Activated CD8-positive, alpha-beta T cell treated with anti-CD3 and anti-CD28 coated beads for 36 hours (primary cell): ENCODE measurements around the gene VSTM4. TPM values are rescaled to one million over a fixed set of nuclear protein-coding genes. Genes with fewer than 3 reads are reported as not detected.

ENCODE experiments used
- ATAC-seq: fragments of 200-7000 bp; cut with Tn5 transposase; one replicate; pipeline ENCODE4 v1.10.0; 2021; ENCODE audit warnings: mild to moderate bottlenecking, moderate library complexity
- CTCF ChIA-PET: fragments of 350-600 bp; sonication (Branson Sonifier 250); formaldehyde crosslinking; loops from one replicate; lab custom pipeline; 2021; ENCODE audit warnings: antibody characterized with exemption; lab: Charles Lee
- POLR2A ChIA-PET: fragments of 350-600 bp; sonication (Branson Sonifier 250); formaldehyde crosslinking; loops from one replicate; lab custom pipeline; 2021; ENCODE audit warnings: antibody characterized with exemption; lab: Charles Lee
- DNase-seq: peaks from one replicate; pipeline ENCODE4 v3.0.0-alpha.2; 2020
- H3K27ac Mint-ChIP-seq: one replicate; pipeline ENCODE4 v1.8.0; 2021; ENCODE audit warnings: mild to moderate bottlenecking, mixed read lengths
- H3K27me3 Mint-ChIP-seq: one replicate; pipeline ENCODE4 v1.8.0; 2021; ENCODE audit warnings: mixed read lengths
- H3K36me3 Mint-ChIP-seq: one replicate; pipeline ENCODE4 v1.8.0; 2021; ENCODE audit warnings: low read depth, mixed read lengths
- H3K4me1 Mint-ChIP-seq: one replicate; pipeline ENCODE4 v1.8.0; 2021; ENCODE audit warnings: low read depth, mixed read lengths
- H3K4me3 Mint-ChIP-seq: one replicate; pipeline ENCODE4 v1.8.0; 2021; ENCODE audit warnings: mild to moderate bottlenecking, moderate library complexity, mixed read lengths
- H3K9me3 Mint-ChIP-seq: one replicate; pipeline ENCODE4 v1.8.0; 2021; ENCODE audit warnings: mixed read lengths
- CTCF ChIP-seq: fragments of 200-600 bp; IDR thresholded peaks from one replicate; pipeline ENCODE4 v1.8.0; 2022; ENCODE audit warnings: antibody characterized with exemption, mild to moderate bottlenecking
- intact Hi-C: fragments of 100-400 bp; cut with micrococcal nuclease; formaldehyde crosslinking; loops from one replicate; pipeline ENCODE4 v1.10.0; 2022
- total RNA-seq, 2 experiments: library from RNA; stranded (reverse); gene quantifications; one replicate each; pipeline ENCODE4 v1.2.3, GENCODE V29; 2021

Gene VSTM4
- total RNA-seq, 2 experiments from 2014 or later: 0.04 to 0.09 TPM

- H3K36me3 Mint-ChIP-seq: no peaks in the 10 kb centered on the region
- H3K27me3 Mint-ChIP-seq: peaks cover 12% of the 10 kb centered on the region
- intact Hi-C loops: no loop called here
- ATAC-seq (no peak), DNase-seq (no peak)
- no peaks in the 10 kb centered on the region for H3K9me3 Mint-ChIP-seq
- ChIA-PET POLR2A (no interaction called here), CTCF (no interaction called here)
- no peak overlapping the region for H3K4me3 Mint-ChIP-seq
- no peak for TF ChIP-seq CTCF
- H3K27ac Mint-ChIP-seq: no peak overlapping the region
- no peaks in the 10 kb centered on the region for H3K4me1 Mint-ChIP-seq
These were observed 7.4 kb downstream of the VSTM4 start for GRCh38 chr10:49107887-49108267.

- Mint-ChIP-seq H3K36me3 (no peaks in the 10 kb centered on the region), H3K4me1 (no peaks in the 10 kb centered on the region), H3K27ac (no peak overlapping the region), H3K27me3 (peaks cover 10% of the 10 kb centered on the region), H3K4me3 (no peak overlapping the region), H3K9me3 (no peaks in the 10 kb centered on the region)
- no peak for TF ChIP-seq CTCF
- ChIA-PET POLR2A (no interaction called here), CTCF (no interaction called here)
- intact Hi-C loops: no loop called here
- no peak for ATAC-seq
- no peak for DNase-seq
These were observed 8.0 kb downstream of the VSTM4 start for GRCh38 chr10:49107111-49107886.

- ChIA-PET CTCF (no interaction called here), POLR2A (no interaction called here)
- no peak for TF ChIP-seq CTCF
- intact Hi-C loops: no loop called here
- Mint-ChIP-seq H3K27ac (no peak overlapping the region), H3K36me3 (no peaks in the 10 kb centered on the region), H3K9me3 (no peaks in the 10 kb centered on the region), H3K4me3 (no peak overlapping the region), H3K27me3 (peaks cover 9% of the 10 kb centered on the region), H3K4me1 (no peaks in the 10 kb centered on the region)
- no peak for DNase-seq
- no peak for ATAC-seq
These were observed 8.9 kb downstream of the VSTM4 start for GRCh38 chr10:49106451-49106850.

- ChIA-PET POLR2A (no interaction called here), CTCF (no interaction called here)
- Mint-ChIP-seq H3K9me3 (no peaks in the 10 kb centered on the region), H3K27ac (no peak overlapping the region), H3K4me3 (no peak overlapping the region), H3K27me3 (peaks cover 9% of the 10 kb centered on the region), H3K4me1 (no peaks in the 10 kb centered on the region), H3K36me3 (no peaks in the 10 kb centered on the region)
- no peak for DNase-seq
- intact Hi-C loops: no loop called here
- ATAC-seq: no peak
- TF ChIP-seq CTCF: no peak
These were observed 10.2 kb downstream of the VSTM4 start for GRCh38 chr10:49105076-49105475.

- no peak for DNase-seq
- Mint-ChIP-seq H3K27ac (no peak overlapping the region), H3K36me3 (no peaks in the 10 kb centered on the region), H3K4me3 (no peak overlapping the region), H3K27me3 (peaks cover 9% of the 10 kb centered on the region), H3K4me1 (no peaks in the 10 kb centered on the region), H3K9me3 (no peaks in the 10 kb centered on the region)
- no peak for TF ChIP-seq CTCF
- POLR2A ChIA-PET: no interaction called here
- no peak for ATAC-seq
- CTCF ChIA-PET: no interaction called here
- intact Hi-C loops: no loop called here
These were observed 11.0 kb downstream of the VSTM4 start for GRCh38 chr10:49104323-49104722.
